Motor neuron (in vitro differentiated cells): ENCODE measurements around the gene TRMT10B. TPM values are rescaled to one million over a fixed set of nuclear protein-coding genes. Genes with fewer than 3 reads are reported as not detected.
"Not testable (repeated sequence)": the region's sequence is repeated elsewhere in the genome, so short reads cannot be mapped to it uniquely, and the experiment has no call there.

Experiments
- ATAC-seq, 8 experiments: fragments of 200-7000 bp; cut with Tn5 transposase; replicated peaks in 6 of 8; 2 replicates each; pipeline ENCODE4 v1.8.0; 2021; ENCODE audit warnings: mild to moderate bottlenecking in 8 of 8, moderate library complexity in 8 of 8
- H3K27ac ChIP-seq, 2 donors: fragments of 250-450 bp; sonication (Bioruptor Pico); 2 replicates each; pipeline ENCODE4 v1.9.0; 2021; ENCODE audit warnings: antibody characterized with exemption in 2 of 2, mild to moderate bottlenecking in 2 of 2, moderate library complexity in 1 of 2
- H3K4me1 ChIP-seq, 2 donors: fragments of 250-450 bp; sonication (Bioruptor Pico); replicated peaks in 1 of 2; 2 replicates each; pipeline ENCODE4 v1.6.1; 2021; ENCODE audit warnings: antibody characterized with exemption in 2 of 2, mild to moderate bottlenecking in 2 of 2, moderate library complexity in 1 of 2
- H3K4me3 ChIP-seq, 5 donors: fragments of 250-450 bp; sonication (Bioruptor Pico); 2 replicates each; pipeline ENCODE4 v1.9.0; 2021; ENCODE audit warnings: antibody characterized with exemption in 5 of 5, mild to moderate bottlenecking in 5 of 5, moderate library complexity in 4 of 5
- WGBS, 10 experiments: fragments of 450-650 bp; shearing (Covaris generic); methylation state at CpG; one replicate each; pipeline ENCODE4 v1.0.0; 2022; 5-methylcytosine and 5-hydroxymethylcytosine counted together
- in situ Hi-C, 9 experiments: fragments of 400-800 bp; cut with MboI; loops; one replicate each; pipeline ENCODE4 v1.15.0; 2021; ENCODE audit warnings: low sequenced_read_pairs in 9 of 9, low pct_unique_long_range_greater_than_20kb in 2 of 9; ENCODE audit not compliant: unreplicated experiment in 9 of 9
- total RNA-seq, 8 experiments: library from RNA; unstranded; fragments of 300-600 nt; gene quantifications; 2 replicates each; pipeline versions ENCODE4 v1.2.3 to v1.2.4, GENCODE V29; 2022

The TRMT10B gene
- total RNA-seq, 8 experiments from 2014 or later: 8.2 to 14.0 (median 10.8) TPM

- ATAC-seq: no peak
- 0 to 100% (median 80%) methylated on average over 1 to 3 of the region's 3 CpGs; no CpG with 5 or more reads in 4 of the 10 experiments for WGBS, 10 experiments
- Histone ChIP-seq H3K4me3 (no peak overlapping the region), H3K27ac (no peak overlapping the region), H3K4me1 (peaks cover 2 to 4% of the 10 kb centered on the region in 2 donors)
- in situ Hi-C loops: loop anchor here in 1 of 9 experiments (25.0 kb wide), 1 partner anchor 171 kb away; the partner anchor contains the start of genes FBXO10 and TOMM5
Measured at GRCh38 chr9:37758747-37759146, 5.1 kb downstream of the TRMT10B start.

- WGBS, 10 experiments: 43 to 100% (median 88%) methylated on average over 2 to 7 of the region's 7 CpGs
- peak in 4 of 8 experiments; percentile 21 to 88 (median 59) for ATAC-seq
- in situ Hi-C loops: loop anchor here in 1 of 9 experiments (25.0 kb wide), 1 partner anchor 173 kb away; the partner anchor contains the start of genes FBXO10 and TOMM5
- no peaks in the 10 kb centered on the region for H3K4me1 ChIP-seq
- no peak overlapping the region for H3K4me3 ChIP-seq
- H3K27ac ChIP-seq: no peak overlapping the region
Measured at GRCh38 chr9:37760416-37761161, 7.0 kb downstream of the TRMT10B start.

GRCh38 chr9:37761511-37761910 lies 7.9 kb downstream of the TRMT10B start:
- 13 to 86% (median 59%) methylated on average over 1 to 3 of the region's 3 CpGs; no CpG with 5 or more reads in 4 of the 10 experiments for WGBS, 10 experiments
- in situ Hi-C loops: loop anchor here in 1 of 9 experiments (25.0 kb wide), 1 partner anchor 174 kb away; the partner anchor contains the start of genes FBXO10 and TOMM5
- no peak for ATAC-seq
- H3K4me1 ChIP-seq: no peaks in the 10 kb centered on the region
- H3K4me3 ChIP-seq: no peak overlapping the region
- H3K27ac ChIP-seq: no peak overlapping the region

- not testable (repeated sequence) for H3K4me1 ChIP-seq, ATAC-seq, H3K27ac ChIP-seq, H3K4me3 ChIP-seq
- 100% methylated on average over 1 of the region's 6 CpGs; no CpG with 5 or more reads in 9 of the 10 experiments for WGBS, 10 experiments
- in situ Hi-C loops: loop anchor here in 1 of 9 experiments (25.0 kb wide), 1 partner anchor 178 kb away; the partner anchor contains the start of genes FBXO10 and TOMM5
Measured at GRCh38 chr9:37765263-37765662, 11.7 kb downstream of the TRMT10B start.

- Histone ChIP-seq H3K4me1 (no peaks in the 10 kb centered on the region), H3K4me3 (no peak overlapping the region), H3K27ac (no peak overlapping the region)
- in situ Hi-C loops: loop anchor here in 1 of 9 experiments (25.0 kb wide), 1 partner anchor 182 kb away; the partner anchor contains the start of genes FBXO10 and TOMM5
- 55 to 100% (median 90%) methylated on average over 1 to 5 of the region's 5 CpGs; no CpG with 5 or more reads in 1 of the 10 experiments for WGBS, 10 experiments
- ATAC-seq: no peak
Measured at GRCh38 chr9:37769306-37769705, 15.7 kb downstream of the TRMT10B start.

- no peak for ATAC-seq
- in situ Hi-C loops: loop anchor here in 1 of 9 experiments (25.0 kb wide), 1 partner anchor 183 kb away; the partner anchor contains the start of genes FBXO10 and TOMM5
- H3K4me3 ChIP-seq: no peak overlapping the region
- H3K4me1 ChIP-seq: no peaks in the 10 kb centered on the region
- 56 to 100% (median 93%) methylated on average over 1 to 3 of the region's 3 CpGs; no CpG with 5 or more reads in 5 of the 10 experiments for WGBS, 10 experiments
- no peak overlapping the region for H3K27ac ChIP-seq
Measured at GRCh38 chr9:37769995-37770394, 16.4 kb downstream of the TRMT10B start.

- Histone ChIP-seq H3K4me3 (no peak overlapping the region), H3K27ac (no peak overlapping the region), H3K4me1 (no peaks in the 10 kb centered on the region)
- WGBS, 10 experiments: 100% methylated on average over 1 of the region's 1 CpG; no CpG with 5 or more reads in 5 of the 10 experiments
- no peak for ATAC-seq
- in situ Hi-C loops: loop anchor here in 3 of 9 experiments (25.0 kb wide), 3 partner anchors 112 to 288 kb away; partner anchors contain the start of genes FBXO10 (in 2 of the 3), TOMM5 (in 2 of the 3) and POLR1E (in 1 of the 3)
Measured at GRCh38 chr9:37775216-37775919, 21.8 kb downstream of the TRMT10B start.

GRCh38 chr9:37776328-37776727 lies 22.7 kb downstream of the TRMT10B start:
- 0 to 100% (median 95%) methylated on average over 1 to 5 of the region's 5 CpGs; no CpG with 5 or more reads in 2 of the 10 experiments for WGBS, 10 experiments
- H3K4me3 ChIP-seq: no peak overlapping the region
- in situ Hi-C loops: loop anchor here in 3 of 9 experiments (25.0 kb wide), 3 partner anchors 111 to 289 kb away; partner anchors contain the start of genes FBXO10 (in 2 of the 3), TOMM5 (in 2 of the 3) and POLR1E (in 1 of the 3)
- no peak overlapping the region for H3K27ac ChIP-seq
- ATAC-seq: no peak
- H3K4me1 ChIP-seq: no peaks in the 10 kb centered on the region

- H3K4me1 ChIP-seq: peaks cover 2 to 8% of the 10 kb centered on the region in 2 donors
- H3K4me3 ChIP-seq: no peak overlapping the region
- ATAC-seq: no peak
- 44 to 100% (median 79%) methylated on average over 1 to 2 of the region's 2 CpGs; no CpG with 5 or more reads in 2 of the 10 experiments for WGBS, 10 experiments
- in situ Hi-C loops: loop anchor here in 3 of 9 experiments (25.0 kb wide), 3 partner anchors 109 to 291 kb away; partner anchors contain the start of genes FBXO10 (in 2 of the 3), TOMM5 (in 2 of the 3) and POLR1E (in 1 of the 3)
- H3K27ac ChIP-seq: no peak overlapping the region
Measured at GRCh38 chr9:37778534-37778933, 24.9 kb downstream of the TRMT10B start.

GRCh38 chr9:37784291-37784615 lies 30.6 kb downstream of the TRMT10B start:
- H3K4me1 ChIP-seq: peaks cover 7 to 17% of the 10 kb centered on the region in 2 donors
- H3K4me3 ChIP-seq: peak overlapping the region; percentile 79 to 89 (median 82)
- 0% methylated on average over 1 to 5 of the region's 6 CpGs; no CpG with 5 or more reads in 5 of the 10 experiments for WGBS, 10 experiments
- in situ Hi-C loops: loop anchor here in 3 of 9 experiments (25.0 kb wide), 3 partner anchors 103 to 297 kb away; partner anchors contain the start of genes FBXO10 (in 2 of the 3), TOMM5 (in 2 of the 3) and POLR1E (in 1 of the 3)
- peak overlapping the region; percentile 76 to 90 for H3K27ac ChIP-seq
- peak in 1 of 8 experiments; percentile 1 for ATAC-seq

GRCh38 chr9:37784616-37785483 lies 31.2 kb downstream of the TRMT10B start, which contains the start of gene EXOSC3:
EXOSC3 (minus strand) TSS chr9:37785064; CDS start chr9:37785044, 20 bp downstream.
- in situ Hi-C loops: loop anchor here in 3 of 9 experiments (25.0 kb wide), 3 partner anchors 102 to 298 kb away; partner anchors contain the start of genes FBXO10 (in 2 of the 3), TOMM5 (in 2 of the 3) and POLR1E (in 1 of the 3)
- H3K4me1 ChIP-seq: peaks cover 7 to 17% of the 10 kb centered on the region in 2 donors
- WGBS, 10 experiments: 0 to 2% (median 0%) methylated on average over 1 to 12 of the region's 73 CpGs; no CpG with 5 or more reads in 4 of the 10 experiments
- ATAC-seq: peak; percentile 91 to 98 (median 96)
- peak within 1 kb of the TSS; percentile 76 to 90 for H3K27ac ChIP-seq
- H3K4me3 ChIP-seq: peak within 1 kb of the TSS; percentile 79 to 89 (median 82)
